ENCODE measurements around the gene UBR7.
"Not testable (repeated sequence)": the region's sequence is repeated elsewhere in the genome, so short reads cannot be mapped to it uniquely, and the experiment has no call there.

UBR7 gene, protein sequence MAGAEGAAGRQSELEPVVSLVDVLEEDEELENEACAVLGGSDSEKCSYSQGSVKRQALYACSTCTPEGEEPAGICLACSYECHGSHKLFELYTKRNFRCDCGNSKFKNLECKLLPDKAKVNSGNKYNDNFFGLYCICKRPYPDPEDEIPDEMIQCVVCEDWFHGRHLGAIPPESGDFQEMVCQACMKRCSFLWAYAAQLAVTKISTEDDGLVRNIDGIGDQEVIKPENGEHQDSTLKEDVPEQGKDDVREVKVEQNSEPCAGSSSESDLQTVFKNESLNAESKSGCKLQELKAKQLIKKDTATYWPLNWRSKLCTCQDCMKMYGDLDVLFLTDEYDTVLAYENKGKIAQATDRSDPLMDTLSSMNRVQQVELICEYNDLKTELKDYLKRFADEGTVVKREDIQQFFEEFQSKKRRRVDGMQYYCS

GRCh38 chr14:93206793-93207467 lies at the start of gene UBR7, which contains the start of gene GON7:
TSS of gene UBR7 (plus strand) at chr14:93207256. CDS start at chr14:93207292, 36 bp downstream.
TSS of gene GON7 (minus strand) at chr14:93207065. CDS start at chr14:93207037, 28 bp downstream.
- peak; percentile 82 for DNase-seq

DNA sequence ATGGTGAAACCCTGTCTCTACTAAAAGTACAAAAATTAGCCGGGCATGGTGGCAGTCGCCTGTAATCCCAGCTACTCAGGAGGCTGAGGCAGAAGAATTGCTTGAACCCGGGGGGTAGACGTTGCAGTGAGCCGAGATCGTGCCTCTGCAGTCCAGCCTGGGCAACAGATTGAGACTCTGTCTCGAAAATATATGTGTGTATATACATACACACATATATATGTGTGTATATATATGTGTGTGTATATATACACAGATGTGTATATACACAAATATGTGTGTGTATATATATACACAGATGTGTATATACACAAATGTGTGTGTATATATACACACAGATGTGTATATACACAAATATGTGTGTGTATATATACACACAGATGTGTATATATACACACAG lies 48.7 kb upstream of the UBR7 start:
- DNase-seq, result not testable (repeated sequence)

DNA sequence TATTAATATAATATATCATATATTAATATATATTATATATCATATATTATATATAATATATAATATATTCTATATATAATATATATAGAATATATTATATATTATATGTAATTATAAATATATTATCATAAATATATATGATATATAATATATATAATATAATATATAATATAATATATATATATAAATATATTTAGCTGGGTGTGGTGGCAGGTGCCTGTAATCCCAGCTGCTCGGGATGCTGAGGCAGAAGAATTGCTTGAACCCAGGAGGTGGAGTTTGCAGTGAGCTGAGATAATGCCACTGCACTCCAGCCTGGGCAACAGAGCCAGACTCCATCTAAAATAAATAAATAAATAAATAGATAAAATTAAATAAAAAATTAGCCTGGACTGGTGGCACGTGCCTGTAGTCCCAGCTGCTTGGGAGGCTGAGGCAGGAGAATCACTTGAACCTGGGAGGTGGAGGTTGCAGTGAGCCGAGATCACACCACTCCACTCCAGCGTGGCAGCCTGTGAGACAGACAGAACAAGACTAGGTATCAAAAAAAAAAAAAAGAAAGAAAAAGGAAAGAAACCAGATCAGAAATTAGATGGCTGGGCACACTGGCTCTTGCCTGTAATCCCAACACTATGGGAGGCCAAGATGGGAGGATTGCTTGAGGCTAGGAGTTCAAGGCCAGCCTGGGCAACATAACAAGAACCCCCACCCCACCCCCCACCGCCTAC lies 47.3 kb upstream of the UBR7 start:
- not testable (repeated sequence) for DNase-seq

GRCh38 chr14:93160353-93160801 lies 46.7 kb upstream of the UBR7 start:
- DNase-seq, result no peak

DNA sequence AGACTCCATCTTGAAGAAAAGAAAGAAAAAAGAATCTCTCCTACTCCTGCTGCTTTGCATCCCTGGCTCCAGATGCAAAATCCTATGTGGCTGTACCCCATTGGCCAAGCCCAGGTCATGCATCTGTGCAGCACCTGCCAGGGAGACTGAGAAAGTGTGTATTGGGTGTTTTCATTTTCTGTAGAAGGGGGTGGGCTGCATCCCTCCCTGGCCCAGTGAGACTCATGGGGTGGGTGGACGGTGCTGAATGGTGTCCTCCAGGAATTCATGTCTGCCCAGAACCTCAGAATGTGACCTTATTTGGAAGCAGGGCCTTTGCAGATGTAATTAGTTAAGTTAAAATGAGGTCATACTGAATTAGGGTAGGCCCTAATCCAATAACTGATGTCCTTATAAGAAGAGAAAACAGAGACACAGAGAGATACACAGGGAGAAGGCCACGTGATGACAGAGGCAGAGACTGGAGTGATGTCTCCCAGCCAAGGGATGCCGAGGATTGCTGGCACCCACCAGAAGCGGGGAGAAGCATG lies 45.6 kb upstream of the UBR7 start:
- DNase-seq, result no peak

- DNase-seq, result no peak
Observed at GRCh38 chr14:93163564-93163963, 43.5 kb upstream of the UBR7 start.

DNA sequence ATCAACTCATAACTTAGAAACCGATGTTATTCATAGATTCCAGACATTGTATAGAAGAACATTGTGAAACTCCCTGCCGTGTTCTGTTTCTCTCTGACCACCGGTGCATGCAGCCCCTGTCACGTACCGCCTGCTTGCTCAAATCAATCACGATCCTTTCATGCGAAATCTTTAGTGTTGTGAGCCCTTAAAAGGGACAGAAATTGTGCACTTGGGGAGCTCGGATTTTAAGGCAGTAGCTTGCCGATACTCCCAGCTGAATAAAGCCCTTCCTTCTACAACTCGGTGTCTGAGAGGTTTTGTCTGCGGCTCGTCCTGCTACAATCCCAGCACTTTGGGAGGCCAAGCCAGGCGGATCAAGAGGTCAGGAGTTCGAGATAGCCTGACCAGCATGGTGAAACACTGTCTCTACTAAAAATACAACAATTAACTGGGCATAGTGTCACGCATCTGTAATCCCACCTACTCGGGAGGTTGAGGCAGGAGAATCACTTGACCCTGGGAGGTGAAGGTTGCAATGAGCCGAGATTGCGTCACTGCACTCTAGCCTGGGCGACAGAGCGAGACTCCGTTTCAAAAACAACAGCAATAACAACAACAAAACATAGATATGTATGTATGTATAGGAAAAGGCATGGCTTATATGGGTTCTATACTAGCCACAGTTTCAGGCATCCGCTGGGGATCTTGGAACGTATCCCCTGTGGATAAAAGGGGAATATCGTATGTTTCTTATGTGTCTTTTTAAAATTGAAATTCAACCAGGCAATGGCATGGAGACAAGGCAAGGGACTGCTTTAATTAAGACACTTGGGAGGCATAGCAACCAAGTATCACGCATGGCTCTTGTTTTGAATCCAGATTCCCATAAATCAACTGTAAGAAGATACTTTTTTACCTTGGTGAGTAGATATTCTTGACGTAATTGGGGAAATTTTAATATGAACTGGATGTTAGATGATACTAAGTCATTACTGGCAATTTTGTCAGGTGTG lies 41.5 kb upstream of the UBR7 start:
- not testable (repeated sequence) for DNase-seq

GRCh38 chr14:93168610-93169009 lies 38.4 kb upstream of the UBR7 start:
- not testable (repeated sequence) for DNase-seq

DNA sequence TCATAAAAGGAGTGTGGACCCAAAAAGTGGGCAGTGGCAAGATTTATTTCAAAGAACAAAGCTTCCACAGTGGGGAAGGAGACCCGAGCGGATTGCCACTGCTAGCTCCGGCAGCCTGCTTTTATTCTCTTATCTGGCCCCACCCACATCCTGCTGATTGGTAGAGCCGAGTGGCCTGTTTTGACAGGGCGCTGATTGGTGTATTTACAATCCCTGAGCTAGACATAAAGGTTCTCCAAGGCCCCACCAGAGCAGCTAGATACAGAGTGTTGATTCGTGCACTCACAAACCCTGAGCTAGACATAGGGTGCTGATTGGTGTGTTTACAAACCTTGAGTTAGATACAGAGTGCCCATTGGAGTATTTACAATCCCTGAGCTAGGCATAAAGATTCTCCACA lies 37.4 kb upstream of the UBR7 start:
- DNase-seq, result not testable (repeated sequence)

- not testable (repeated sequence) for DNase-seq
Observed at GRCh38 chr14:93170141-93170540, 36.9 kb upstream of the UBR7 start.

GRCh38 chr14:93171376-93171775 lies 35.7 kb upstream of the UBR7 start:
- no peak for DNase-seq

DNA sequence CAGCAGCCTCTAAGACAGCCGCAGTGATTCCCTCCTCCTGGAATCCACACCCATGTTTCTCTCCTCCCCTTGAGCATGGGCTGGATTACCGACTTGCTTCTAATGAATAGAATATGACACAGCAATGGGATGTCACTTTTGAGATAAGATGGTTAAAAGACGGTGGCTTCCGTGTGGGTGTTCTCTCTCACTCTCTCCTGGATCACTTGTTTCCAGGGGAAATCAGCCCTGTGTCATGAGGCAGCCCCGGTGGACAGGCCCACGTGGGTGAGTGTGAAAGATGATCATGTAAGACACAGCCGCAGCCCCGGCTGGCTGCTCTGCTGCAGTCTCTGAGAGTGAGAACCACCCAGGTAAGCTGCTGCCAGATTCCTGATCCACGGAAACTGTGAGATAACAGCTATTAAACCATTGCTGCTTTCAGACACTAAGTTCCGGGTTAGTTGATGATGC lies 33.1 kb upstream of the UBR7 start:
- no peak for DNase-seq

DNA sequence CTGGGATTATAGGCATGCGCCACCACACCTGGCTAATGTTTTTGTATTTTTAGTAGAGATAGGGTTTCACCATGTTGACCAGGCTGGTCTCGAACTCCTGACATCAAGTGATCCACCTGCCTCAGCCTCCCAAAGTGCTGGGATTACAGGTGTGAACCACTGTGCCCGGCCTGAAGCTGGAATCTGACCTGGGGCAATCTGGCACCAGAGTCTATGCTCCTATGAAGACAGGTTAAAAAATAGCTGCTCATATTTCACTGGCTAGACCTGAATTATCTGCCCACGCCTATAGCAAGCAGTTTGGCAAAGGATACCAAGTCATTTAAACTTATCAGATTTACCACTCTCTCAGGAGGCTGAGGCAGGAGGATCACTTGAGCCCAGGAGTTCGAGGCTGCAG lies 32.3 kb upstream of the UBR7 start:
- not testable (repeated sequence) for DNase-seq

GRCh38 chr14:93175492-93175891 lies 31.6 kb upstream of the UBR7 start:
- DNase-seq, result no peak

DNA sequence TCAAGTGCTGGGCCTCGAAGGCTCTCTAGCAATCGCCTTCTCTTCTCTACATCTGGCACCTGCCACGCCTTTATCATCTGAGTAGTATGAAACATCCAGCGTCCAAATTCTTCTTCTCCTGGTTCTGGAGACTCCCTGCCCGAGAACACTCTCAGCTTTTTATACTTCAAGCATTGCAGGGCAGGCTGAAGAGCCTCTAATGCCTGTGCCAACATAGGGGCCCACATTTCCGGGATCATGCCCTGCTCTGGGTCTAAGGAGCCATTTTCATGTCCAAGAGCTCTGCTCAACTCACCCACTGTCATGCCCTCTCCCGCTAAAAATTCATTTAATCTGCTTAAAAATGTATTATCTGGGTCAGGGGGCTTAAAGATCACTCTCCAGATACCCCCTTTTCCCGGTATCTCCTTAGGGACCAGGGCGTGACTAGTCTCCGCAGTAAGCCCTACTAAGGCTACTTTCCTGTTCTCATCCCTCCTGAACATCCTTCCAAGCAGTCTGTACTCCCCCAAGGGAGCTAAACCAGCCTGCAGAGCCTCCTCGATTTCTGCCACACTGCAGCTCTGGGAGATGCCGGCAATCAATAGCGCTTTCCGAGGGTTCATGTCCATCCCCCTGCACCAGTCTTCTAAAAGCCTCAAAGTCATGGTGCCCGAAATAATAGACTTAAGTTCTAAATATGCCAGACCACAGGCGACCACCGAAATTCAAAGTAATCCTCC lies 23.3 kb upstream of the UBR7 start:
- no peak for DNase-seq

DNA sequence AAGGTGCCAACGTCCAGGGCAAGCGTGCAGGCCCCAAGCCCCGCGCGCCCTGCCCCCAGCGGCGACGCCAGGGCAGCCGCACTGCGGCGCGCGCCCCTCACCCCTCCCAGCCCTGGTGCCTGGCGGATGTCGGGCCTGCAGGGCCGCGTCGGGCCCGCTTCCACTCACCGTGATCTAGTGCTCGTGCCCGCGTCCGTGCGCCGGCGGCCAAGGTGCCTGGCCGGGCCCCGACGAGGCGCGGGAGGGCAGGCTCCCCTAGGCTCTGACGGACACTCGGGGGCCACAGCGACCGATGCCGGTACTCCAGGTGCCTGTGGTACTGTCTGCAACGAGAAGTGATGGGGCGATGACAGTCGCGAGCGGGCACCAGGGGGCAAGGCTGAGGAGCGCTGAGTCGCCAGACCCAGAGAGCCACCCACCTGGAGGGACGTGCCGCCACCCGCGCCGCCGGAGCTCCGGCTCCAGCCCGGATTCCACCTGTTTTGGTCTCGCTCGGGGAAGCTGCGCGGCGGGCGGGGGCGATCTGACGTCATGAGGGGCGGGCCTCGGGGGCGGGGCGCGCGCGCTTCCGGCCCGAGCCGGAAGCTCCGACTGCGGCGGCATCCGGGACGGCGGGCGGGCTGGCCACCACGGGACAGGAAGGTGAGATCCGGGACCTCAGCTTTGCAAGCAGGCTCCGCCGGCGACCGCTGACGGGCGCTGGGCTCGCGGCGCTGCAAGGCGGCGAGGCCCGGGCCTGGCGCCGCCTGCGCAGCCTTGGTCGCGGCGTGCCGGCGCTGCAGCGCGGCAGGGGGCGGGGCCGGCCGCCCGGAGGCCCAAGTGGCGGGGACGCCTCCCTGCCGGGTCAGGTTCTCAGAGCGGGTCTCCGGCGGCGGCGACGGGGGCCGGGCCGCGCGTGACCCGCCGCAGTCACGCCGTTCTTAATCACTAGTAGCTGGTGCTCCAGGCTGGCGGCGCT lies 22.4 kb upstream of the UBR7 start, which contains the start of the genes LYSET and MOAP1:
Gene LYSET, plus strand, starts transcription at position 927 of the 958 bp plus-strand sequence. CDS start 89 bp downstream, outside the sequence.
Gene MOAP1, minus strand, starts transcription at position 507 of the 958 bp plus-strand sequence. CDS start 655 bp downstream, outside the sequence.
- DNase-seq, result peak; percentile 90

DNA sequence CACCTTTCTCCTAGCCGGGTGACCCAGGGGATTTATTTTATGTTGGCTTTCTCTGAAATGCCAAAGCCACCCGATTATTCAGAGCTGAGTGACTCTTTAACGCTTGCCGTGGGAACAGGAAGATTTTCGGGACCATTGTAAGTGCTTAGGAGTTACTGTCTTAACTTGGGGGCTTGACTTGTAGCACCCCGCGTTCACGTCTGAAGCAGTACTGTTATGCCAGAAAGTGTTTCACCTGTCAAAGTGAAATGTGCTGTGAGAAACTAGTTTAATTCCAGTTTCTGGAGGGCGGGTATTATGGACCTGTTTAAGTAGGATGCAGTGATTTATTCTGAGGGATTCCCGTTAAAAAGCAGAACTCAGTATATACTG lies 21.7 kb upstream of the UBR7 start:
- DNase-seq, result no peak

GRCh38 chr14:93186466-93186865 lies 20.6 kb upstream of the UBR7 start:
- DNase-seq, result no peak

DNA sequence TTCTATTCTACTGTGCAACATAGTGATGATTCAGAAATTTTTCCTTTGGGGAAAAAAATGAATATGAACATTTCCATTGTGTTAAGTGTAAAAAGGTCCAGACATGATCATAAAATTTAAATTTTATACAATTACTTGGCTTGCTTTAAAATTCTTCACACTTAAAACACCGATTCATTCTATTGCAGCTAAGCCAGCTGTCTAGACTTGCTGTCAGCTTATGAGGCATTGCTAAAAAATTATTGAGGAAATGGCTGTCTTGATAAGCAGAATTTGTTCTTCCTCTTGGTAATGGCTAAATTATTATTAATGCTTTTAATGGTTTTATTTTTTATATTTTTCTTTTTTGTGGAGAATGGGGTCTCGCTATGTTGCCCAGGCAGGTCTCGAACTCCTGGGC lies 20.1 kb upstream of the UBR7 start:
- DNase-seq, result no peak

Data from activated effector memory CD4-positive, alpha-beta T cell treated with Interleukin-2 at 50 U/mL for 16 hours (primary cell).